ENCODE measurements around the gene SYT15.
"Not testable (repeated sequence)": the region's sequence is repeated elsewhere in the genome, so short reads cannot be mapped to it uniquely, and the experiment has no call there.

The SYT15 gene

GRCh38 chr10:46578474-46579178, at the start of gene SYT15:
TSS of gene SYT15 (plus strand) at chr10:46579128. CDS start at chr10:46579169, 41 bp downstream.
- not testable (repeated sequence) for H3K4me3 ChIP-seq (replicated peaks; ENCODE audit: low read depth, low read length); DNase-seq (ENCODE audit: low read depth)

GRCh38 chr10:46529742-46530141, 49.2 kb upstream of the SYT15 start:
- H3K4me3 ChIP-seq (replicated peaks; ENCODE audit: low read depth, low read length); DNase-seq (ENCODE audit: low read depth): not testable (repeated sequence)

GRCh38 chr10:46530249-46531186, 48.4 kb upstream of the SYT15 start:
- TF ChIP-seq CTCF (IDR thresholded peaks at IDR 0.05; ENCODE audit: low read length, missing control alignments) = no peak
- DNase-seq (ENCODE audit: low read depth) = peak; percentile 96
- no peak overlapping the region for H3K4me3 ChIP-seq (replicated peaks; ENCODE audit: low read depth, low read length)

- not testable (repeated sequence) for H3K4me3 ChIP-seq (replicated peaks; ENCODE audit: low read depth, low read length); DNase-seq (ENCODE audit: low read depth)
Measured at GRCh38 chr10:46532256-46532655, 46.7 kb upstream of the SYT15 start.

- DNase-seq (ENCODE audit: low read depth) = no peak
- TF ChIP-seq CTCF (IDR thresholded peaks at IDR 0.05; ENCODE audit: low read length, missing control alignments) = no peak
- H3K4me3 ChIP-seq (replicated peaks; ENCODE audit: low read depth, low read length) = no peak overlapping the region
Measured at GRCh38 chr10:46534828-46535524, 44.0 kb upstream of the SYT15 start.

GRCh38 chr10:46536171-46536570, 42.8 kb upstream of the SYT15 start:
- no peak overlapping the region for H3K4me3 ChIP-seq (replicated peaks; ENCODE audit: low read depth, low read length)
- no peak for TF ChIP-seq CTCF (IDR thresholded peaks at IDR 0.05; ENCODE audit: low read length, missing control alignments)
- no peak for DNase-seq (ENCODE audit: low read depth)

GRCh38 chr10:46536781-46537180, 42.1 kb upstream of the SYT15 start:
- no peak for DNase-seq (ENCODE audit: low read depth)
- H3K4me3 ChIP-seq (replicated peaks; ENCODE audit: low read depth, low read length) = no peak overlapping the region
- TF ChIP-seq CTCF (IDR thresholded peaks at IDR 0.05; ENCODE audit: low read length, missing control alignments) = no peak

- DNase-seq (ENCODE audit: low read depth) = no peak
- no peak overlapping the region for H3K4me3 ChIP-seq (replicated peaks; ENCODE audit: low read depth, low read length)
- TF ChIP-seq CTCF (IDR thresholded peaks at IDR 0.05; ENCODE audit: low read length, missing control alignments) = no peak
Measured at GRCh38 chr10:46537309-46537708, 41.6 kb upstream of the SYT15 start.
